Measurements from ENCODE around the gene KHDC1L.

- TF ChIP-seq POLR2AphosphoS5 (IDR thresholded peaks at IDR 0.05; ENCODE audit: low read depth, low read length), result no peak
- TF ChIP-seq SIN3A (IDR thresholded peaks at IDR 0.05; ENCODE audit: borderline replicate concordance, insufficient read depth, low read length), result no peak
- no peak for TF ChIP-seq REST (IDR thresholded peaks at IDR 0.05; ENCODE audit: insufficient read depth in 1 of 2, low read depth in 2 of 2, low read length in 2 of 2)
Observed at GRCh38 chr6:73264446-73264845, 39.1 kb upstream of the KHDC1L start.
